CD14-positive monocyte (primary cell): ENCODE measurements around the gene PSMA8. TPM values are rescaled to one million over a fixed set of nuclear protein-coding genes. Genes with fewer than 3 reads are reported as not detected.

Experiments used
- DNase-seq, 3 donors: peaks; one replicate each; pipeline ENCODE4 v3.0.0-alpha.2; 2011 to 2022
- H2AFZ ChIP-seq: 2 replicates; pipeline ENCODE4 v1.6.0; 2012; ENCODE audit warnings: mild to moderate bottlenecking, low read depth, low read length, inconsistent platforms; ENCODE audit not compliant: insufficient read depth, poor library complexity, severe bottlenecking
- H3K27ac ChIP-seq, 2 donors: 1 replicate in 1 of 2; 2 replicates in 1 of 2; pipeline ENCODE4 v1.5.1; 2012 to 2013; ENCODE audit warnings: low read length in 2 of 2, control low read depth in 1 of 2, inconsistent platforms in 1 of 2, low read depth in 1 of 2, mild to moderate bottlenecking in 1 of 2
- H3K27me3 ChIP-seq, 2 donors: one replicate each; pipeline versions ENCODE4 v1.6.0 to v1.6.1; 2011 to 2013; ENCODE audit warnings: low read length in 2 of 2; ENCODE audit not compliant: control insufficient read depth in 2 of 2, insufficient read depth in 2 of 2
- H3K36me3 ChIP-seq, 2 donors: replicated peaks in 1 of 2; 1 replicate in 1 of 2; 2 replicates in 1 of 2; pipeline versions ENCODE4 v1.5.1 to v1.6.1; 2012 to 2013; ENCODE audit warnings: low read length in 2 of 2, control low read depth in 1 of 2, inconsistent platforms in 1 of 2, mild to moderate bottlenecking in 1 of 2; ENCODE audit not compliant: insufficient read depth in 2 of 2, control insufficient read depth in 1 of 2
- H3K4me1 ChIP-seq, 2 donors: 1 replicate in 1 of 2; 2 replicates in 1 of 2; pipeline versions ENCODE4 v1.5.1 to v1.6.1; 2012 to 2013; ENCODE audit warnings: low read length in 2 of 2, control low read depth in 1 of 2, inconsistent platforms in 1 of 2, mild to moderate bottlenecking in 1 of 2, moderate library complexity in 1 of 2; ENCODE audit not compliant: insufficient read depth in 2 of 2, control insufficient read depth in 1 of 2
- H3K4me2 ChIP-seq: replicated peaks from 2 replicates; pipeline ENCODE3; 2012; ENCODE audit warnings: low read length, moderate library complexity, mild to moderate bottlenecking; ENCODE audit not compliant: poor library complexity, severe bottlenecking; ENCODE audit errors: extremely low read depth
- H3K4me3 ChIP-seq, 3 experiments: fragments of 200-600 bp in 1 of 3; sonication (generic) in 1 of 3; replicated peaks in 1 of 3; 1 replicate in 2 of 3; 2 replicates in 1 of 3; pipeline ENCODE4 v1.5.1; 2011 to 2013; ENCODE audit warnings: low read length in 3 of 3, mild to moderate bottlenecking in 3 of 3, control low read depth in 2 of 3, low read depth in 2 of 3, inconsistent platforms in 1 of 3, moderate library complexity in 1 of 3
- H3K79me2 ChIP-seq: 2 replicates; pipeline ENCODE4 v1.6.0; 2012; ENCODE audit warnings: mild to moderate bottlenecking, control low read depth, inconsistent platforms, low read length, moderate library complexity; ENCODE audit not compliant: insufficient read depth
- H3K9ac ChIP-seq: 2 replicates; pipeline ENCODE4 v1.6.0; 2017; ENCODE audit warnings: low read length, mild to moderate bottlenecking; ENCODE audit not compliant: insufficient read depth, poor library complexity, severe bottlenecking
- H3K9me3 ChIP-seq, 2 donors: replicated peaks in 1 of 2; 1 replicate in 1 of 2; 2 replicates in 1 of 2; pipeline versions ENCODE4 v1.5.1 to v1.6.1; 2012 to 2013; ENCODE audit warnings: low read length in 2 of 2, control low read depth in 1 of 2; ENCODE audit not compliant: control insufficient read depth in 1 of 2, insufficient read depth in 1 of 2
- H4K20me1 ChIP-seq: 2 replicates; pipeline ENCODE4 v1.6.0; 2012; ENCODE audit warnings: mild to moderate bottlenecking, low read length, control low read depth, moderate library complexity; ENCODE audit not compliant: insufficient read depth
- H3K27ac Mint-ChIP-seq, 7 donors: one replicate each; pipeline ENCODE4 v1.8.0; 2020; ENCODE audit warnings: mild to moderate bottlenecking in 7 of 7, mixed read lengths in 7 of 7, moderate library complexity in 6 of 7, inconsistent platforms in 2 of 7
- H3K27me3 Mint-ChIP-seq, 3 donors: one replicate each; pipeline ENCODE4 v1.8.0; 2021 to 2022; ENCODE audit warnings: low read depth in 3 of 3, mild to moderate bottlenecking in 3 of 3, mixed read lengths in 3 of 3, moderate library complexity in 3 of 3, inconsistent platforms in 1 of 3
- H3K36me3 Mint-ChIP-seq, 2 donors: one replicate each; pipeline ENCODE4 v1.8.0; 2020; ENCODE audit warnings: mixed read lengths in 2 of 2, inconsistent platforms in 1 of 2, mild to moderate bottlenecking in 1 of 2
- H3K4me1 Mint-ChIP-seq: one replicate; pipeline ENCODE4 v1.8.0; 2020; ENCODE audit warnings: mild to moderate bottlenecking, mixed read lengths
- H3K4me3 Mint-ChIP-seq, 2 donors: one replicate each; pipeline ENCODE4 v1.8.0; 2020; ENCODE audit warnings: mild to moderate bottlenecking in 2 of 2, mixed read lengths in 2 of 2, moderate library complexity in 1 of 2
- H3K9me3 Mint-ChIP-seq, 7 donors: one replicate each; pipeline ENCODE4 v1.8.0; 2020 to 2022; ENCODE audit warnings: mixed read lengths in 7 of 7, mild to moderate bottlenecking in 6 of 7, moderate library complexity in 6 of 7, inconsistent platforms in 2 of 7
- WGBS: methylation state at CpG from one replicate; pipeline ENCODE4 v1.1.5; 2013; ENCODE audit warnings: missing lambda C conversion rate; ENCODE audit not compliant: insufficient coverage; 5-methylcytosine and 5-hydroxymethylcytosine counted together
- intact Hi-C, 2 donors: fragments of 100-400 bp; cut with micrococcal nuclease; formaldehyde crosslinking; loops; one replicate each; pipeline versions ENCODE4 v1.15.0 to v1.15.1; 2023
- polyA plus RNA-seq, 3 donors: library from polyadenylated mRNA; depleted of rRNA in 1 of 3; unstranded in 2 of 3; stranded (reverse) in 1 of 3; fragments of 300-500 nt in 2 of 3; fragments of >200 nt in 1 of 3; fragmentation: Illumina TruSeq in 2 of 3; gene quantifications; 1 replicate in 2 of 3; 2 replicates in 1 of 3; pipeline ENCODE4 v1.2.3, GENCODE V29; 2012 to 2021
- TF ChIP-seq, protein P1 (sequence below): fragments of 200-600 bp; IDR thresholded peaks from one replicate; pipeline ENCODE4 v1.8.0; 2022; ENCODE audit warnings: antibody characterized with exemption, mild to moderate bottlenecking

The PSMA8 gene
- polyA plus RNA-seq, 3 donors = 0.13 TPM; not detected in 2

- no peak overlapping the region for H3K4me3 ChIP-seq
- H3K4me1 ChIP-seq = no peaks in the 10 kb centered on the region
- WGBS = 80% methylated on average over 1 of the region's 6 CpGs
- Mint-ChIP-seq H3K9me3 (peaks cover 0 to 21% (median 3%) of the 10 kb centered on the region in 7 donors), H3K4me1 (peaks cover 4% of the 10 kb centered on the region), H3K4me3 (peak overlapping the region; percentile 75 to 83), H3K27ac (no peak overlapping the region), H3K36me3 (no peaks in the 10 kb centered on the region), H3K27me3 (peaks cover 0 to 4% (median 0%) of the 10 kb centered on the region in 3 donors)
- no peaks in the 10 kb centered on the region for H3K27me3 ChIP-seq
- H3K4me2 ChIP-seq = peak overlapping the region; percentile 35
- H4K20me1 ChIP-seq = no peaks in the 10 kb centered on the region
- intact Hi-C loops = no loop called here
- TF ChIP-seq, protein P1, sequence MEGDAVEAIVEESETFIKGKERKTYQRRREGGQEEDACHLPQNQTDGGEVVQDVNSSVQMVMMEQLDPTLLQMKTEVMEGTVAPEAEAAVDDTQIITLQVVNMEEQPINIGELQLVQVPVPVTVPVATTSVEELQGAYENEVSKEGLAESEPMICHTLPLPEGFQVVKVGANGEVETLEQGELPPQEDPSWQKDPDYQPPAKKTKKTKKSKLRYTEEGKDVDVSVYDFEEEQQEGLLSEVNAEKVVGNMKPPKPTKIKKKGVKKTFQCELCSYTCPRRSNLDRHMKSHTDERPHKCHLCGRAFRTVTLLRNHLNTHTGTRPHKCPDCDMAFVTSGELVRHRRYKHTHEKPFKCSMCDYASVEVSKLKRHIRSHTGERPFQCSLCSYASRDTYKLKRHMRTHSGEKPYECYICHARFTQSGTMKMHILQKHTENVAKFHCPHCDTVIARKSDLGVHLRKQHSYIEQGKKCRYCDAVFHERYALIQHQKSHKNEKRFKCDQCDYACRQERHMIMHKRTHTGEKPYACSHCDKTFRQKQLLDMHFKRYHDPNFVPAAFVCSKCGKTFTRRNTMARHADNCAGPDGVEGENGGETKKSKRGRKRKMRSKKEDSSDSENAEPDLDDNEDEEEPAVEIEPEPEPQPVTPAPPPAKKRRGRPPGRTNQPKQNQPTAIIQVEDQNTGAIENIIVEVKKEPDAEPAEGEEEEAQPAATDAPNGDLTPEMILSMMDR = no peak
- H3K79me2 ChIP-seq = no peaks in the 10 kb centered on the region
- no peak overlapping the region for H3K9ac ChIP-seq
- no peaks in the 10 kb centered on the region for H3K36me3 ChIP-seq
- no peak overlapping the region for H3K27ac ChIP-seq
- DNase-seq = no peak
- H3K9me3 ChIP-seq = peaks cover 6 to 7% of the 10 kb centered on the region in 2 donors
- H2AFZ ChIP-seq = peak overlapping the region; percentile 21
These were observed 438 bp downstream of the PSMA8 start for GRCh38 chr18:26134107-26134506.

GRCh38 chr18:26135548-26135947, 1.9 kb downstream of the PSMA8 start:
- Mint-ChIP-seq H3K27me3 (peaks cover 0 to 4% (median 0%) of the 10 kb centered on the region in 3 donors), H3K36me3 (no peaks in the 10 kb centered on the region), H3K9me3 (peaks cover 0 to 21% (median 3%) of the 10 kb centered on the region in 7 donors), H3K4me1 (peaks cover 4% of the 10 kb centered on the region), H3K4me3 (no peak overlapping the region), H3K27ac (no peak overlapping the region)
- Histone ChIP-seq H3K79me2 (no peaks in the 10 kb centered on the region), H3K27ac (no peak overlapping the region), H3K4me2 (no peak overlapping the region), H3K27me3 (no peaks in the 10 kb centered on the region), H3K9ac (no peak overlapping the region), H3K36me3 (no peaks in the 10 kb centered on the region), H3K9me3 (peaks cover 6 to 7% of the 10 kb centered on the region in 2 donors), H3K4me1 (no peaks in the 10 kb centered on the region), H4K20me1 (no peaks in the 10 kb centered on the region), H3K4me3 (no peak overlapping the region), H2AFZ (no peak overlapping the region)
- DNase-seq = no peak
- WGBS = 100% methylated on average over 1 of the region's 1 CpG
- TF ChIP-seq, protein P1 = no peak
- intact Hi-C loops = no loop called here
